Body of pancreas (tissue), 4 donors: Measurements from ENCODE around the gene TSSK2.

Experiments
- CTCF ChIP-seq, 7 experiments: fragments of 450-650 bp in 4 of 7; fragments of 200-600 bp in 3 of 7; sonication (generic) in 3 of 7; IDR thresholded peaks; one replicate each; pipeline ENCODE4 v1.5.1; 2016 to 2019; ENCODE audit warnings: antibody characterized with exemption in 7 of 7
- POLR2A ChIP-seq, 3 donors: fragments of 450-650 bp; IDR thresholded peaks; one replicate each; pipeline ENCODE4 v1.6.1; 2016; ENCODE audit warnings: antibody characterized with exemption in 3 of 3, mild to moderate bottlenecking in 2 of 3

GRCh38 chr22:19147195-19147780, 16.2 kb downstream of the TSSK2 start:
- TF ChIP-seq CTCF (IDR thresholded peaks at IDR 0.05) (no peak), POLR2A (IDR thresholded peaks at IDR 0.05) (no peak)
